GM12892 (cell line): ENCODE results near the gene SEPTIN2.

ENCODE experiments used
- POLR2A ChIP-seq: IDR thresholded peaks from 2 replicates; pipeline ENCODE4 v1.6.1; 2011; ENCODE audit warnings: low read depth, low read length, control low read depth
- POLR2AphosphoS5 ChIP-seq: IDR thresholded peaks from 2 replicates; pipeline ENCODE4 v1.6.1; 2011; ENCODE audit warnings: low read depth, low read length, control low read depth

DNA sequence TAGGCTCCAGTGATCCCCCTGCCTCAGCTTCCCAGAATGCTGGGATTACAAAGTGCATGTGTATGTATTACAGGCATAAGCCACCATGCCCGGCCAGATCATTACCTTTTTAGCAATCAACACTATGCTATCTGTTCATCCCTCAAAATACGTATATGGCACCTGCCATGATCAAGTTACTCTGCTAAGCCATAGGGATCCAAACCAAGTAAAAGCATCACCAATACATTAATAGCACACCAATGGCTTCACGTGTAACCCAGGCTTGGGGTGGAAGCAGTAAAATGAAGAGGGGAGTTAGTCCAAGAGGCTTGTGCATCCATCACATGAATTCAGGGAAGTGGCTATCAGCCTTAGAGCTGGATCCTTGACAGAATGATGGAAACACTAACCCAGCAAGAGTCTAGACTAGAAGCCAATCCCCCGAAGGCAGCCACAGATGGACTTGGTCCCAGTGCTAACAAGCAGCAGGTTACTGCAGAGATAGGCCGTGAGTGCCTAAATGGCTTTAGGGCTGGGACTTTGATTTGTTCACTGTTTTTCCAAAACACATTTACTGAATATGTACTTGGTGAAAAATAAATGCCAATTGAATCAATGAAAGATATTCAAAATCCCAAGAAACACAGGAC is 11.6 kb upstream of the SEPTIN2 start:
- TF ChIP-seq POLR2AphosphoS5, result no peak
- no peak for TF ChIP-seq POLR2A
